HuH-7.5 (cell line): Measurements from ENCODE around the gene RAB36.
A peak's percentile ranks its signal among the peaks of the same experiment; 100 is the strongest.

Experiments used
- DNase-seq: peaks from one replicate; pipeline ENCODE4 v3.0.0; 2011; ENCODE audit warnings: low spot score

Gene RAB36

GRCh38 chr22:23144932-23145877, at the start of gene RAB36:
RAB36 (plus strand) TSS chr22:23145477; CDS start chr22:23146617, 1,140 bp downstream.
- DNase-seq, result peak; percentile 49

- no peak for DNase-seq
Observed at GRCh38 chr22:23095733-23096342, 49.4 kb upstream of the RAB36 start.

- DNase-seq, result no peak
Observed at GRCh38 chr22:23097412-23098229, 47.7 kb upstream of the RAB36 start.

GRCh38 chr22:23098230-23098705, 47.0 kb upstream of the RAB36 start:
- no peak for DNase-seq

GRCh38 chr22:23098718-23099530, 46.4 kb upstream of the RAB36 start:
- DNase-seq, result no peak

GRCh38 chr22:23099531-23099804, 45.8 kb upstream of the RAB36 start:
- DNase-seq, result no peak

GRCh38 chr22:23100124-23100801, 45.0 kb upstream of the RAB36 start:
- DNase-seq, result no peak

- DNase-seq, result no peak
Observed at GRCh38 chr22:23101524-23101923, 43.8 kb upstream of the RAB36 start.

- no peak for DNase-seq
Observed at GRCh38 chr22:23102002-23102655, 43.1 kb upstream of the RAB36 start.

- DNase-seq, result no peak
Observed at GRCh38 chr22:23102776-23103175, 42.5 kb upstream of the RAB36 start.

- no peak for DNase-seq
Observed at GRCh38 chr22:23103199-23103954, 41.9 kb upstream of the RAB36 start.

GRCh38 chr22:23104187-23104971, 40.9 kb upstream of the RAB36 start:
- DNase-seq, result no peak

- DNase-seq, result no peak
Observed at GRCh38 chr22:23105304-23105703, 40.0 kb upstream of the RAB36 start.

GRCh38 chr22:23105919-23106318, 39.4 kb upstream of the RAB36 start:
- DNase-seq, result no peak

- no peak for DNase-seq
Observed at GRCh38 chr22:23106344-23106743, 38.9 kb upstream of the RAB36 start.

GRCh38 chr22:23106906-23107367, 38.3 kb upstream of the RAB36 start:
- DNase-seq, result no peak

- DNase-seq, result no peak
Observed at GRCh38 chr22:23107487-23108248, 37.6 kb upstream of the RAB36 start.
